HCEC 1CT (cell line): ENCODE measurements around the gene NCSTN.

Experiments
- DNase-seq: peaks from one replicate; pipeline ENCODE4 v3.0.0-alpha.2; 2017

The NCSTN gene

GRCh38 chr1:160352555-160352954 is 9.4 kb downstream of the NCSTN start:
- DNase-seq, result no peak

- DNase-seq, result no peak
Observed at GRCh38 chr1:160353223-160353622, 10.0 kb downstream of the NCSTN start.

- peak; percentile 29 for DNase-seq
Observed at GRCh38 chr1:160354388-160354985, 11.3 kb downstream of the NCSTN start.

- DNase-seq, result no peak
Observed at GRCh38 chr1:160357286-160358002, 14.3 kb downstream of the NCSTN start.

GRCh38 chr1:160358073-160358472 is 14.9 kb downstream of the NCSTN start:
- DNase-seq, result no peak

- DNase-seq, result no peak
Observed at GRCh38 chr1:160359559-160360226, 16.5 kb downstream of the NCSTN start.

GRCh38 chr1:160360227-160360695 is 17.1 kb downstream of the NCSTN start:
- DNase-seq, result no peak

- no peak for DNase-seq
Observed at GRCh38 chr1:160361199-160361598, 18.0 kb downstream of the NCSTN start.

GRCh38 chr1:160361814-160362167 is 18.6 kb downstream of the NCSTN start:
- DNase-seq, result no peak

GRCh38 chr1:160362168-160362957 is 19.2 kb downstream of the NCSTN start:
- DNase-seq, result no peak

- DNase-seq, result no peak
Observed at GRCh38 chr1:160363010-160363409, 19.8 kb downstream of the NCSTN start.

- DNase-seq, result no peak
Observed at GRCh38 chr1:160363951-160364735, 21.0 kb downstream of the NCSTN start.

- DNase-seq, result no peak
Observed at GRCh38 chr1:160365325-160365724, 22.1 kb downstream of the NCSTN start.

GRCh38 chr1:160366731-160367515 is 23.7 kb downstream of the NCSTN start, which contains the start of gene NHLH1:
Gene NHLH1 (plus strand): TSS chr1:160367071. CDS start chr1:160370732, 3,661 bp downstream.
- DNase-seq, result no peak

GRCh38 chr1:160367516-160367900 is 24.3 kb downstream of the NCSTN start:
- no peak for DNase-seq

GRCh38 chr1:160367934-160368923 is 25.0 kb downstream of the NCSTN start:
- DNase-seq, result no peak

- no peak for DNase-seq
Observed at GRCh38 chr1:160369087-160369486, 25.9 kb downstream of the NCSTN start.

GRCh38 chr1:160370561-160371345 is 27.6 kb downstream of the NCSTN start:
- DNase-seq, result no peak

- DNase-seq, result no peak
Observed at GRCh38 chr1:160371346-160371631, 28.1 kb downstream of the NCSTN start.

- DNase-seq, result no peak
Observed at GRCh38 chr1:160371756-160372155, 28.6 kb downstream of the NCSTN start.
